ENCODE data around the gene FAM163B.

DNA sequence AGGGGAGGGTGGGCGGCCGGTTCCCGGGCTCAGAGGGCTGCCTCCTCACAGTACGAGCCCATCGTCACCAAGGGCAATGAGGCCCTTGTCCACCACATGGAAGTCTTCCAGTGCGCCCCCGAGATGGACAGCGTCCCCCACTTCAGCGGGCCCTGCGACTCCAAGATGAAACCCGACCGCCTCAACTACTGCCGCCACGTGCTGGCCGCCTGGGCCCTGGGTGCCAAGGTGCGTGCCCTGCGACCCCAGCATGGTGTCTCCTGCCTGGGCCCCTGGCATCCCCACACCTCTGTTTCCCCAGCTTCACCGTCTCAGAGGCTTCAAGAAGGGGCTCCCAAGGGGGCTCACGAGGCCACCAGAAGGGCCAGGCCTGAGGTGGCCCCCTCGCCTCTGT, 34.2 kb upstream of the FAM163B start:
- TF ChIP-seq EZH2 (IDR thresholded peaks at IDR 0.05; ENCODE audit: insufficient read depth, low read length) = no peak
- TF ChIP-seq CTCF (IDR thresholded peaks at IDR 0.05; ENCODE audit: insufficient read depth, low read depth, low read length) = no peak
